ENCODE data around the gene KIAA0319L. TPM values are rescaled to one million over a fixed set of nuclear protein-coding genes. Genes with fewer than 3 reads are reported as not detected.

Gene KIAA0319L
- total RNA-seq, 1 experiment from 2014 or later: 70.0 TPM

DNA sequence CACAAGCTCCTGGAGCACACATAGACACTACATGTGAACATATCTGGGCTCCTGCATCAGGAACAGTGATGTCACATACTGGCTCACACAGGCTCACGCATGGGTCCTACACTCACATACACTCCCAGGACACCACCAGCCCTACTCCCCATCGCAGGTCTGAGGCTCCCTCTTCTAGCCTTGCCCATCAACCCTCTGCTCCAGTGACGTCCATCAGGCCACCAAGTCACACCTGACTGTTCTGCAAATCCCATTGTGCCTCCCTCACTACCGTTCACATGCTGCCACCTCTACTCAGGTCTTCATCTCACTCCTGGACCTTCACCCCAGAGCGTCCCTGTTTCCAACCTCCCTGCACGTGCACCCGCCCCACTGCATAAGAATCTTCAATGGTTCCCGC lies 34.0 kb upstream of the KIAA0319L start (continued):
- TF ChIP-seq, protein P1, sequence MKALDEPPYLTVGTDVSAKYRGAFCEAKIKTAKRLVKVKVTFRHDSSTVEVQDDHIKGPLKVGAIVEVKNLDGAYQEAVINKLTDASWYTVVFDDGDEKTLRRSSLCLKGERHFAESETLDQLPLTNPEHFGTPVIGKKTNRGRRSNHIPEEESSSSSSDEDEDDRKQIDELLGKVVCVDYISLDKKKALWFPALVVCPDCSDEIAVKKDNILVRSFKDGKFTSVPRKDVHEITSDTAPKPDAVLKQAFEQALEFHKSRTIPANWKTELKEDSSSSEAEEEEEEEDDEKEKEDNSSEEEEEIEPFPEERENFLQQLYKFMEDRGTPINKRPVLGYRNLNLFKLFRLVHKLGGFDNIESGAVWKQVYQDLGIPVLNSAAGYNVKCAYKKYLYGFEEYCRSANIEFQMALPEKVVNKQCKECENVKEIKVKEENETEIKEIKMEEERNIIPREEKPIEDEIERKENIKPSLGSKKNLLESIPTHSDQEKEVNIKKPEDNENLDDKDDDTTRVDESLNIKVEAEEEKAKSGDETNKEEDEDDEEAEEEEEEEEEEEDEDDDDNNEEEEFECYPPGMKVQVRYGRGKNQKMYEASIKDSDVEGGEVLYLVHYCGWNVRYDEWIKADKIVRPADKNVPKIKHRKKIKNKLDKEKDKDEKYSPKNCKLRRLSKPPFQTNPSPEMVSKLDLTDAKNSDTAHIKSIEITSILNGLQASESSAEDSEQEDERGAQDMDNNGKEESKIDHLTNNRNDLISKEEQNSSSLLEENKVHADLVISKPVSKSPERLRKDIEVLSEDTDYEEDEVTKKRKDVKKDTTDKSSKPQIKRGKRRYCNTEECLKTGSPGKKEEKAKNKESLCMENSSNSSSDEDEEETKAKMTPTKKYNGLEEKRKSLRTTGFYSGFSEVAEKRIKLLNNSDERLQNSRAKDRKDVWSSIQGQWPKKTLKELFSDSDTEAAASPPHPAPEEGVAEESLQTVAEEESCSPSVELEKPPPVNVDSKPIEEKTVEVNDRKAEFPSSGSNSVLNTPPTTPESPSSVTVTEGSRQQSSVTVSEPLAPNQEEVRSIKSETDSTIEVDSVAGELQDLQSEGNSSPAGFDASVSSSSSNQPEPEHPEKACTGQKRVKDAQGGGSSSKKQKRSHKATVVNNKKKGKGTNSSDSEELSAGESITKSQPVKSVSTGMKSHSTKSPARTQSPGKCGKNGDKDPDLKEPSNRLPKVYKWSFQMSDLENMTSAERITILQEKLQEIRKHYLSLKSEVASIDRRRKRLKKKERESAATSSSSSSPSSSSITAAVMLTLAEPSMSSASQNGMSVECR (CRISPR knock-in tag; IDR thresholded peaks at IDR 0.05; ENCODE audit: borderline replicate concordance): no peak
- TF ChIP-seq FOXK1 (CRISPR knock-in tag; IDR thresholded peaks at IDR 0.05) (no peak), ESRRA (CRISPR knock-in tag; IDR thresholded peaks at IDR 0.05; ENCODE audit: borderline replicate concordance) (no peak), NR1H2 (CRISPR knock-in tag; IDR thresholded peaks at IDR 0.05) (no peak), GRHL2 (CRISPR knock-in tag; IDR thresholded peaks at IDR 0.05; ENCODE audit: insufficient replicate concordance, severe bottlenecking) (no peak), SP1 (CRISPR knock-in tag; conservative IDR thresholded peaks at IDR 0.05) (no peak)
- TF ChIP-seq, protein P2, sequence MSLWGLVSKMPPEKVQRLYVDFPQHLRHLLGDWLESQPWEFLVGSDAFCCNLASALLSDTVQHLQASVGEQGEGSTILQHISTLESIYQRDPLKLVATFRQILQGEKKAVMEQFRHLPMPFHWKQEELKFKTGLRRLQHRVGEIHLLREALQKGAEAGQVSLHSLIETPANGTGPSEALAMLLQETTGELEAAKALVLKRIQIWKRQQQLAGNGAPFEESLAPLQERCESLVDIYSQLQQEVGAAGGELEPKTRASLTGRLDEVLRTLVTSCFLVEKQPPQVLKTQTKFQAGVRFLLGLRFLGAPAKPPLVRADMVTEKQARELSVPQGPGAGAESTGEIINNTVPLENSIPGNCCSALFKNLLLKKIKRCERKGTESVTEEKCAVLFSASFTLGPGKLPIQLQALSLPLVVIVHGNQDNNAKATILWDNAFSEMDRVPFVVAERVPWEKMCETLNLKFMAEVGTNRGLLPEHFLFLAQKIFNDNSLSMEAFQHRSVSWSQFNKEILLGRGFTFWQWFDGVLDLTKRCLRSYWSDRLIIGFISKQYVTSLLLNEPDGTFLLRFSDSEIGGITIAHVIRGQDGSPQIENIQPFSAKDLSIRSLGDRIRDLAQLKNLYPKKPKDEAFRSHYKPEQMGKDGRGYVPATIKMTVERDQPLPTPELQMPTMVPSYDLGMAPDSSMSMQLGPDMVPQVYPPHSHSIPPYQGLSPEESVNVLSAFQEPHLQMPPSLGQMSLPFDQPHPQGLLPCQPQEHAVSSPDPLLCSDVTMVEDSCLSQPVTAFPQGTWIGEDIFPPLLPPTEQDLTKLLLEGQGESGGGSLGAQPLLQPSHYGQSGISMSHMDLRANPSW (CRISPR knock-in tag; conservative IDR thresholded peaks at IDR 0.05; ENCODE audit: low read depth): no peak

- ATAC-seq: no peak
These were observed 33.4 kb upstream of the KIAA0319L start for GRCh38 chr1:35590476-35591040.

More at GRCh38 chr1:35590476-35591040, 33.4 kb upstream of the KIAA0319L start:
- H3K36me3 Mint-ChIP-seq: no peaks in the 10 kb centered on the region
- H3K4me3 Mint-ChIP-seq: no peak overlapping the region
- H3K9me3 Mint-ChIP-seq: no peaks in the 10 kb centered on the region
- POLR2A ChIA-PET: no interaction called here
- DNase-seq (ENCODE audit: low spot score): no peak
- TF ChIP-seq ZNF263 (CRISPR knock-in tag; IDR thresholded peaks at IDR 0.05; ENCODE audit: low read depth): no peak
- no peak for TF ChIP-seq IRF2 (CRISPR knock-in tag; IDR thresholded peaks at IDR 0.05; ENCODE audit: borderline replicate concordance, low read depth)
- TF ChIP-seq, protein P3, sequence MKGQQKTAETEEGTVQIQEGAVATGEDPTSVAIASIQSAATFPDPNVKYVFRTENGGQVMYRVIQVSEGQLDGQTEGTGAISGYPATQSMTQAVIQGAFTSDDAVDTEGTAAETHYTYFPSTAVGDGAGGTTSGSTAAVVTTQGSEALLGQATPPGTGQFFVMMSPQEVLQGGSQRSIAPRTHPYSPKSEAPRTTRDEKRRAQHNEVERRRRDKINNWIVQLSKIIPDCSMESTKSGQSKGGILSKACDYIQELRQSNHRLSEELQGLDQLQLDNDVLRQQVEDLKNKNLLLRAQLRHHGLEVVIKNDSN (CRISPR knock-in tag; IDR thresholded peaks at IDR 0.05): no peak
- TF ChIP-seq ZSCAN18 (CRISPR knock-in tag; IDR thresholded peaks at IDR 0.05): no peak
- TF ChIP-seq NFYB (CRISPR knock-in tag; conservative IDR thresholded peaks at IDR 0.05; ENCODE audit: low read depth): no peak
- no peak for TF ChIP-seq ATF1 (CRISPR knock-in tag; IDR thresholded peaks at IDR 0.05)
- TF ChIP-seq, protein P2 (CRISPR knock-in tag; conservative IDR thresholded peaks at IDR 0.05; ENCODE audit: low read depth): no peak
- peaks cover 10% of the 10 kb centered on the region; the same call in 1 of the 2 replicates for H3K4me1 Mint-ChIP-seq
- H3K27ac Mint-ChIP-seq: no peak overlapping the region
- no peaks in the 10 kb centered on the region for H3K27me3 Mint-ChIP-seq (ENCODE audit: low read depth)
- CTCF ChIA-PET: interaction anchor here (0.7 to 1.3 kb wide), 2 partner anchors 26 to 125 kb away, joined by 3 read pairs; no protein-coding TSS in a partner anchor
